ENCODE data around the gene PAX5.

GRCh38 chr9:36937346-36937745 is 96.7 kb downstream of the PAX5 start:
- TF ChIP-seq CTCF (conservative IDR thresholded peaks at IDR 0.05; ENCODE audit: low read length) (no peak), EZH2phosphoT487 (IDR thresholded peaks at IDR 0.05; ENCODE audit: borderline replicate concordance, low read depth, low read length) (no peak)
